GM18499 (cell line): ENCODE measurements around the gene PAGR1.
"Not testable (repeated sequence)": the region's sequence is repeated elsewhere in the genome, so short reads cannot be mapped to it uniquely, and the experiment has no call there.

Experiments
- ATAC-seq: cut with Tn5 transposase; IDR thresholded peaks from one replicate; pipeline ENCODE4 v1.9.1; 2021; ENCODE audit warnings: moderate number of reproducible peaks; ENCODE audit not compliant: insufficient read depth, unreplicated experiment

PAGR1 gene

GRCh38 chr16:29815793-29816693 lies at the start of gene PAGR1:
TSS of gene PAGR1 (plus strand) at chr16:29816152. CDS start at chr16:29816526, 374 bp downstream.
- peak; percentile 45 for ATAC-seq

- no peak for ATAC-seq
These were observed 49.4 kb upstream of the PAGR1 start for GRCh38 chr16:29766571-29766970.

GRCh38 chr16:29767062-29767461 lies 48.9 kb upstream of the PAGR1 start:
- no peak for ATAC-seq

GRCh38 chr16:29769507-29769906 lies 46.4 kb upstream of the PAGR1 start:
- ATAC-seq: no peak

GRCh38 chr16:29770250-29770929 lies 45.6 kb upstream of the PAGR1 start:
- ATAC-seq: no peak

GRCh38 chr16:29772330-29772729 lies 43.6 kb upstream of the PAGR1 start:
- not testable (repeated sequence) for ATAC-seq

- ATAC-seq: no peak
These were observed 41.2 kb upstream of the PAGR1 start for GRCh38 chr16:29774730-29775129.

- ATAC-seq: no peak
These were observed 40.1 kb upstream of the PAGR1 start for GRCh38 chr16:29775742-29776408.

GRCh38 chr16:29777576-29778350 lies 38.2 kb upstream of the PAGR1 start, which contains the start of gene ZG16:
TSS of gene ZG16 (plus strand) at chr16:29778256. CDS start at chr16:29779267, 1,011 bp downstream.
- ATAC-seq: no peak

GRCh38 chr16:29779474-29779873 lies 36.5 kb upstream of the PAGR1 start:
- ATAC-seq: no peak

GRCh38 chr16:29783094-29783953 lies 32.6 kb upstream of the PAGR1 start:
- ATAC-seq: not testable (repeated sequence)

GRCh38 chr16:29784157-29784556 lies 31.8 kb upstream of the PAGR1 start:
- ATAC-seq: no peak

GRCh38 chr16:29784901-29785500 lies 31.0 kb upstream of the PAGR1 start:
- no peak for ATAC-seq

- ATAC-seq: not testable (repeated sequence)
These were observed 28.8 kb upstream of the PAGR1 start for GRCh38 chr16:29787155-29787554.

GRCh38 chr16:29789775-29790182 lies 26.2 kb upstream of the PAGR1 start:
- ATAC-seq: no peak

GRCh38 chr16:29790183-29790948 lies 25.6 kb upstream of the PAGR1 start, which contains the start of gene KIF22:
TSS of gene KIF22 (plus strand) at chr16:29790751. CDS start at chr16:29790760, 9 bp downstream.
- peak; percentile 77 for ATAC-seq

- ATAC-seq: no peak
These were observed 24.8 kb upstream of the PAGR1 start for GRCh38 chr16:29790949-29791844.
